Measurements from ENCODE around the gene SLC25A1. TPM values are rescaled to one million over a fixed set of nuclear protein-coding genes. Genes with fewer than 3 reads are reported as not detected.

The SLC25A1 gene
- total RNA-seq, 1 experiment from 2014 or later: 54.8 TPM

DNA sequence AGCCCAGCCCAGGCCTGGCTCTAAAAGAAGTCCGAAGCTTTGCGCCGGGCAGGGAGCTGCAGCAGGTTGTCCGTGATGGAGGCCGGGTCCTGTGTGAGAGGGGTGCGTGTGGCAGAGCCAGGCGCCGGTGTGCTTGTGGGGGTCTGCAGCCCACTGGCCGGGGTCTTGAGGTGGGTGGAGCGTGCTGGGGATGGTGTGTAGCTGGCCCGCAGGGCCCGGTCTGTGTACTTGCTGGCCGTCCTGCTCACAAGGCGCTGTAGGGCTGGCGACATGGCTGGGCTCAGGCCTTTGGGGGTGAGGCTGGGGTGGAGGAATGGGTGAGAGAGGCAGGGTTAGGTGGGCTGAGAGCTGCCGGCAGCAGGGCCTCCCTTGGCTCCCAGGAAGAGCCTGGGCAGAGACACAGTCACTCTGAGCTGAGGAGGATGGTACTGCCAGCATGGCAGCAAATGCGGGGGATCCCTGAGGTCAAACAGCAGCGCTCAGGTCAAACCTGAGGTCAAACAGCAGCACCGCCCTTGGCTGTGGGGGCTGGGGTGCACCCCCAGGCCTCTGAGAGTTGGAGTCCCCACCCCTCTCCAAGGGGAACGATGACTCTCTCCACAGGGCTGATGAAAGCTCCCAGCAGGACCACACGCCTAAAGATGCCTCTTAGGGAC, 44.2 kb downstream of the SLC25A1 start:
- in situ Hi-C loops (cut with HindIII; ENCODE audit: low pct_unique_long_range_greater_than_20kb, low sequenced_read_pairs): no loop called here
- no peak for DNase-seq (ENCODE audit: low read depth, low spot score)

DNA sequence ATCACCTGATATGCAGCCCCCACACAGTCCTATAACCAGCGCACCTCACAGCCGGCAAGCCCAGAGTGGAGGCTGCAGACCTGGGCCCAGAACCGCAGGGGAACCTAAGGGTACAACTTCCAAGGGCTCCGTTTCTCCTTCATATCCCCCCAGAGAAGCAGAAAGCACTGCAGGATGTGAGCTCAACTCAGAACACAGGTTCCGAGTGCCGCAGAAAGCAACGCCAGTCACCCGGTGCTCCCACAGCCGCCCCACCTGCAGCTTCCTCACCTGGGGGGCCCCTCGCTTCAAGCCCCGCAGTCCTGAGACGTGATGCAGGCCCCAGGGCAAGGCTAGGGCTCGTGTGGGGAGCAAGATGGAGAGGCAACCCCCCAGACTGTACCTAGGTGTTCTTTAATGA, 45.0 kb downstream of the SLC25A1 start:
- no peak for DNase-seq (ENCODE audit: low read depth, low spot score)
- in situ Hi-C loops (cut with HindIII; ENCODE audit: low pct_unique_long_range_greater_than_20kb, low sequenced_read_pairs): no loop called here

DNA sequence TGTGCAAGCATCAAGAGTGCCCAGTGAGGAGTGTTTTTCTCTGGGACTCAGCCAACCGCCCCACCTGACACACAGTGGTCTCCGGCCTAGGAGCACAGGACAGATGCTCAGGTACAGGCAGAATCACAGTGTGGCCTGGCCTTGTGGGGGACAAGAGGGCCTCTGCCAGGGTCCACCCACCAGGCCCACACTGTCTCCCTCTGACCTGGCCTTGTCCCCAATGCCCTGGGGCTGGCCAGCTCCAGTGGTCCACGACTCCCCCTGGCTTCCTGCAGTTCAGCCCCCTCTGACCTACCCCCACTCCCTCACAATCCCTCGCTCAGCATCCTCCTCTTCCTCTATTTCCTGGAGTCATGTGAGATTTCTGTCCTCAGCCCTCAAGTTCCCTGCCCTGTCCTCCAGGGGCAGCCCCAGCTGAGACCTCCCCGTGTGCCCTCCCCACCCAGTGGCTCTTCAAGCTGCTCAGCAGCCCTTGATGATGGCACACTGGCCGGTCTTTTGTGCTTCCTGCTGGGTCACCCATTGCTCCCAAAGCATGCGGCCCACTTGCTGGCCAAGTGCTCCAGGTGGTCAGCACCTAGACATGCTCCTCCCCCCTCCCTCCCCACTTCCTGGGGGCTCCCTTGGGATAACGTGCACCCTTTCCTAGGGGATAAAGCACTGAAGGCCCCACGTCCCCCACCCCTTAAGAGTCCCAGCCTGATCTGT, 45.7 kb downstream of the SLC25A1 start:
- in situ Hi-C loops (cut with HindIII; ENCODE audit: low pct_unique_long_range_greater_than_20kb, low sequenced_read_pairs): no loop called here
- DNase-seq (ENCODE audit: low read depth, low spot score): no peak

DNA sequence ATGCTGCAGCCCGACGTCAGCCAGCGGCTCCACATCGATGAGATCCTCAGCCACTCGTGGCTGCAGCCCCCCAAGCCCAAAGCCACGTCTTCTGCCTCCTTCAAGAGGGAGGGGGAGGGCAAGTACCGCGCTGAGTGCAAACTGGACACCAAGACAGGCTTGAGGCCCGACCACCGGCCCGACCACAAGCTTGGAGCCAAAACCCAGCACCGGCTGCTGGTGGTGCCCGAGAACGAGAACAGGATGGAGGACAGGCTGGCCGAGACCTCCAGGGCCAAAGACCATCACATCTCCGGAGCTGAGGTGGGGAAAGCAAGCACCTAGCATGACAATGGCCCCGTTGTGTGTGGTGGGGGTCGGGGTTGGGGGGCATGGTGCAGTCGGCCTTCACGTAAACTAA, 46.4 kb downstream of the SLC25A1 start:
- in situ Hi-C loops (cut with HindIII; ENCODE audit: low pct_unique_long_range_greater_than_20kb, low sequenced_read_pairs): no loop called here

DNA sequence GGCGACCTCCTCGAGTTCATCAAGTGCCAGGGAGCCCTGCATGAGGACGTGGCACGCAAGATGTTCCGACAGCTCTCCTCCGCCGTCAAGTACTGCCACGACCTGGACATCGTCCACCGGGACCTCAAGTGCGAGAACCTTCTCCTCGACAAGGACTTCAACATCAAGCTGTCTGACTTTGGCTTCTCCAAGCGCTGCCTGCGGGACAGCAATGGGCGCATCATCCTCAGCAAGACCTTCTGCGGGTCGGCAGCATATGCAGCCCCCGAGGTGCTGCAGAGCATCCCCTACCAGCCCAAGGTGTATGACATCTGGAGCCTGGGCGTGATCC, 46.9 kb downstream of the SLC25A1 start:
- in situ Hi-C loops (cut with HindIII; ENCODE audit: low pct_unique_long_range_greater_than_20kb, low sequenced_read_pairs): no loop called here
- no peak for DNase-seq (ENCODE audit: low read depth, low spot score)

More for the DNA sequence above, 46.4 kb downstream of the SLC25A1 start:
- DNase-seq (ENCODE audit: low read depth, low spot score): no peak

DNA sequence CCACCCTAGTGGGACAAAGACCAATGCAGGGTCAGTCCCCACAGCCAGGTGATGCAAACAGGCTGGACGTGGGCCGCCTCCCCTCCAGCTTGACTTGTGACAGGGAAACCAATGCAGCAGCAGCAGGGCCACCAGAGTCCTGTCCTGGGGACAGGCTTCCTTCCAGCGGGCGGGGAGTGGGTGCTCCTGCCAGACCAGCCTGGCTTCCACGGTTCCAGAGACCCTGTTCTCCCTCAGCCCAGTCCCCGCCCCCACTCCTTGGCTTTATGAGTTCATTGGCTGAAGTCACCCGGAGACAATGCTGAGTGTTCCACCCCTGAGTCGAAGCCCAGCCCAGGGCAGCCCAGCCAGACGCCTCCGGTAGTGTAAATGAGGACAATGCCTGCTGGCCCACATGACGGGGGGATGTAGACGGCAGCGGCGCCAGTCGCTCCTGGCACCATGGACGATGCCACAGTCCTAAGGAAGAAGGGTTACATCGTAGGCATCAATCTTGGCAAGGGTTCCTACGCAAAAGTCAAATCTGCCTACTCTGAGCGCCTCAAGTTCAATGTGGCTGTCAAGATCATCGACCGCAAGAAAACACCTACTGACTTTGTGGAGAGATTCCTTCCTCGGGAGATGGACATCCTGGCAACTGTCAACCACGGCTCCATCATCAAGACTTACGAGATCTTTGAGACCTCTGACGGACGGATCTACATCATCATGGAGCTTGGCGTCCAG, 47.4 kb downstream of the SLC25A1 start, which contains the start of gene TSSK2:
Gene TSSK2 (plus strand): TSS at position 350 of the 726 bp plus-strand sequence. CDS start 92 bp downstream, at position 442.
- no peak for DNase-seq (ENCODE audit: low read depth, low spot score)
- in situ Hi-C loops (cut with HindIII; ENCODE audit: low pct_unique_long_range_greater_than_20kb, low sequenced_read_pairs): no loop called here

DNA sequence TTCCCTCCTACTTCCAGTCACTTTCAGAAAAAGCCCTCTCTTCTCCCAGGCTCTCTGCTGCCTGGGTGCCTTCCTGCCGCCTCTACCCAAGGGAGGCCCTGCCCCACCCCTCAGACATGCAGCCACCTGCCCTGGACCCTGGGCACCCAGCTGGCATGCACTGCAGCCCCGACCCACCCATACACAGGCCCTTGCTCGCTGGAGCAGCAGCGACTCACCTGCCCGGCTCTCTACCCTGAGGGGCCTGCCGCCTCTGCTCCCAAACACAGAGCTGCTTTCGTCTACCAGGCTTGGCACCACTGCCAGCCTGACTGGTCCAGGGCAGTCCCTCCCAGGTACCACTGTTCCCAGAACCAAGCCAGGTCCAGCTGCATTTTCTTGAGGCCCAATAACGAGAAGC, 48.7 kb downstream of the SLC25A1 start:
- in situ Hi-C loops (cut with HindIII; ENCODE audit: low pct_unique_long_range_greater_than_20kb, low sequenced_read_pairs): no loop called here

DNA sequence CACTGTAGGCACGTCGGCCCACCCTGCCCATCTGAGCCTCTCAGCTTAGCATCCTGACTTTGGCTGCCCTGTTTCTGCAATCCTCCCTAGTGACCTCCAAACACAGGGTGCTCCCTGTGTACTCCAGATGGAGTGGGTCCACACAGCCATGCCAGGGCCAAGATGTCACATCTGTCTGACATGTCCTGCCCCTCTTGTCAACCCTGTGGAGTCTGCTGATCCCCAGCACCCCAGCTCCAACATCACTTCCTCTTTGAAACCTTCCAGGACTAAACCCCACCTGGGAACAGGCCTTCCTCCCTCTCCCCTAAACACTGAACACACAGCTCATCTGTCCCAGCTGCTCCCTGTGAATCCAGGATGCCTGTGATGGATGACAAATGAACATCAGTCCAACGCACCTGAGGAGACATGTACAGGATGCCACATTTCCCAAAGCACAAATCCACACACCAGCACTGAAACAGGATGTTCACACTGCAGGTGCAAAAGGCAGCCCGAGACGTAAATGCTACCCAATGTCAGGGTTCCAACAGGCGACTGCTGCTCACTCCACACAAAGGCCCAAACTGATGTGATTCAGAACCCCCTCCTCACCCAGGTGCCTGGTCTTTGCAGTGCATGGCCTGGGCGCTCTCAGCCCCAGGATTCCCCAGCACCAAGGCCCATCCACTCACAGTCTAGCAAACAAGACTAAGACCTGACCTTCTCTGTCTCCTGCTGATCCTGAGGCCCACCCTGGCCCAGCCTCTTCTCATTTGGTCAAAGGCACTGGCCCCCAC, 49.4 kb downstream of the SLC25A1 start:
- DNase-seq (ENCODE audit: low read depth, low spot score): no peak
- in situ Hi-C loops (cut with HindIII; ENCODE audit: low pct_unique_long_range_greater_than_20kb, low sequenced_read_pairs): no loop called here

More for the DNA sequence above, 48.7 kb downstream of the SLC25A1 start:
- no peak for DNase-seq (ENCODE audit: low read depth, low spot score)

DNA sequence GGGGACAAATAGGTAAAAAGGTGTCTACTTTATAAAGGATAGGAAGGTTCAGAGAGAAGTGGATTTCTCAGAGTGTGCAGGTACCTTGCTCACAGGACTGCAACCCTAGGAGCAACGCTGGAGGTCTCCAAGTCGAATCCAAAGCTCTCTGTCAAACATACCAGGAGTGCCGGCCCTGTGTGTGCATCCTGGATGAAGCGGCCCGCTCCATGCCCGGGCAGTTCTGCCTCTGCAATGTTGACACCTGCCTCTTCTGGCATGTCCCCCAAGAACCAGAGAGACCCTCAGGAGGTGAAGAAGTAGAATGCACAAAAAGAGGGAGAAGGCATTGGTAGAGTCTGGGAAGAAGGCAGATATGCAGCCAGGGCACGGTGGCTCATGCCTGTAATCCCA, 50.5 kb downstream of the SLC25A1 start:
- DNase-seq (ENCODE audit: low read depth, low spot score): no peak
- in situ Hi-C loops (cut with HindIII; ENCODE audit: low pct_unique_long_range_greater_than_20kb, low sequenced_read_pairs): no loop called here

DNA sequence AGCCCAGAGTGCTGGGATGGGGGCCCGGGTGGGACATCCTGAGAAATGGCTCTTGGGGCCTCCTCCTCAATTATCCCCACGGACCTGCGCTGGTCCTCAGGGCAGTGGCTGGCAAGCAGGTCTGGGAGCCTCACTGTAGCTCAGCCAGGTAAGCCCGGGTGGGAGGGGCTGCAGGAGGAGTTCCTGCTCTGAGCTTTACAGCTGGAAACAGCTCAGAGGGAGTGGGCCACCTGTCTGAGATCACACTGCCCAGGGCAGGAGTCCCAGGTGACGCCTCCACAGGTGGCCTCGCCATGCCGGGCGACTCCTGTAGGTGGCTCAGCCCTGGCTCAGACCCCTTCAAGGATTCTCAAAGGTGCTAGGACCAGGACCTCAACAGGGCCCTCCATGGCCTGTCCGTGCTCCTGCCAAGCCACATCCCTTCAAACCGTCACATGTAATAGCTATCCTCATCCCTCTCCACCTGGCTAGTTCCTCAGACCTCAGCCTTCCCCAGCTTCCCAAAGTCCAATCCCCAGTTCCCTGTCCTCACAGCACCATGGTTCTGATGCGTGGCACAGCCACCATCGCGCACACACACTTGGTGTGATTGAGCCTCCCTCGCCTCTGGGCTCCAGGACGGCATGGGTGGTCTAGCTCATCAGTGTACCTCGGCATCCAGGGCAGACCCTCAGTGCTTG, 51.1 kb downstream of the SLC25A1 start:
- in situ Hi-C loops (cut with HindIII; ENCODE audit: low pct_unique_long_range_greater_than_20kb, low sequenced_read_pairs): no loop called here

DNA sequence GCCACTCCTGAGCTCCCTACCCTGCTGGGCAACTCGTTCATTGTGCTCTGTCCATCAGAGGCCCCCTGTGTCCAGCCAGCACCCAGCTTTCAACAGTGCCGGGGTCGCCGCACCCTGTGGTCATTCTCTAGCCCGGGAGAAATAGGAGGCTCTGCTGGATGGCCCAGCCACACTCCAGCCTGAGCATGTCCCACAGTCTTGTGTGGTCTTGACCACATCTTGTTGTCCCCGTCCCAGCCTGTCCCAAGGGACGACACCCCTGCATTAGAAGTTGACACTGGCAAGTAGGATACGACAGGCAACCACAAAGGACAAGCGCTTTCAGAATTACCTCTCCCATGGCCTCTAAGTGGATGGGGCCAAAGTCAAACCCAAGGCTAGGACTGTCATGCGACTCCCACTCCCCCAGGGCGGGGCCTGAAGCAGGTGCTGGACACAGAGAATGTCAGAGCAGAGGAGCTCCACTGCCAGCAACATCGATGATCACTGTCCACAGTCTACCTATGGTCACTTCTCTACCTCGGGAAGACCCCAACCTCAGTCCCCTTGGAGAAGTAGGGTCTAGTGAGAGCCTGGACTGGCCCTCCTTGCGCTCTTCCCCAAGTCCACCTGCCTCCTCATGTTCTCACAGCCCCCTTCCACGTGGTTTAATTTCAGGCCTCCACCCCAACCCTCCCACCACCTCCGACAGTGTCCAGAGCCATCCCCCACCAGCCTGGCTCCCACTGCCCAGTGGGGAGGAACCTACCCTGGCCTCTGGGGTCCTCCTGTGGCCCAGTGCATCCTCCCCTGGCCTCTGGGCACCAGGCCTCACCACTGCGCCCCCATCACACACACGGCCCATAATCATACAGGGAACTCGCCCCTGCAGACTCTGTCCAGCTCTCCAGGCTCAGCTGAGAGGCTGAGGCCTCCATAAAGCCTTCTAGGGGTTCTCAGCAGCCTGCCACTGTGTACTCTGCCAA, 51.9 kb downstream of the SLC25A1 start:
- DNase-seq (ENCODE audit: low read depth, low spot score): no peak
- in situ Hi-C loops (cut with HindIII; ENCODE audit: low pct_unique_long_range_greater_than_20kb, low sequenced_read_pairs): no loop called here

More for the DNA sequence above, 51.1 kb downstream of the SLC25A1 start:
- DNase-seq (ENCODE audit: low read depth, low spot score): no peak

Other genes with a start within 250 kb of the SLC25A1 start
- 0.45 and 0.55 TPM in 2 replicates for gene PRODH, start 242.4 kb downstream of the SLC25A1 start, total RNA-seq (2014; rRNA removed; shearing (Covaris generic))
- 36.9 and 39.6 TPM in 2 replicates for gene DGCR2, start 56.3 kb downstream of the SLC25A1 start, total RNA-seq (2014; rRNA removed; shearing (Covaris generic))
- gene TSSK2, start 47.4 kb downstream of the SLC25A1 start, total RNA-seq (2014; rRNA removed; shearing (Covaris generic)): not detected in 2 replicates
- gene ESS2, start 34.1 kb downstream of the SLC25A1 start, total RNA-seq (2014; rRNA removed; shearing (Covaris generic)): 18.7 and 18.9 TPM in 2 replicates
- gene GSC2, start 28.4 kb downstream of the SLC25A1 start, total RNA-seq (2014; rRNA removed; shearing (Covaris generic)): not detected in 2 replicates
- 5.3 and 6.4 TPM in 2 replicates for gene CLTCL1, start 113.0 kb upstream of the SLC25A1 start, total RNA-seq (2014; rRNA removed; shearing (Covaris generic))